ENCODE measurements around the gene RWDD4.

GRCh38 chr4:183612329-183613250, 46.4 kb downstream of the RWDD4 start:
- TF ChIP-seq CTCF (IDR thresholded peaks at IDR 0.05) (no peak), SMC3 (IDR thresholded peaks at IDR 0.05) (no peak), EP300 (IDR thresholded peaks at IDR 0.05) (no peak), ELK1 (IDR thresholded peaks at IDR 0.05; ENCODE audit: low read depth, low read length) (no peak), HMGXB4 (CRISPR knock-in tag; IDR thresholded peaks at IDR 0.05; ENCODE audit: borderline replicate concordance) (no peak), MAFK (IDR thresholded peaks at IDR 0.05; ENCODE audit: partially characterized antibody) (no peak), POLR2A (IDR thresholded peaks at IDR 0.05; ENCODE audit: low read length) (no peak), GATA3 (IDR thresholded peaks at IDR 0.05; ENCODE audit: borderline replicate concordance) (no peak), ZNF302 (CRISPR knock-in tag; IDR thresholded peaks at IDR 0.05) (no peak)
